GM21529 (cell line): ENCODE results near the gene PTPRE.
"Not testable (repeated sequence)": the region's sequence is repeated elsewhere in the genome, so short reads cannot be mapped to it uniquely, and the experiment has no call there.

ENCODE experiments used
- ATAC-seq: cut with Tn5 transposase; IDR thresholded peaks from one replicate; pipeline ENCODE4 v1.9.1; 2021; ENCODE audit not compliant: unreplicated experiment

Gene PTPRE

GRCh38 chr10:127977357-127978009, 70.6 kb downstream of the PTPRE start:
- ATAC-seq = no peak

- no peak for ATAC-seq
Observed at GRCh38 chr10:127978481-127978880, 71.6 kb downstream of the PTPRE start.

- no peak for ATAC-seq
Observed at GRCh38 chr10:127979045-127979444, 72.1 kb downstream of the PTPRE start.

DNA sequence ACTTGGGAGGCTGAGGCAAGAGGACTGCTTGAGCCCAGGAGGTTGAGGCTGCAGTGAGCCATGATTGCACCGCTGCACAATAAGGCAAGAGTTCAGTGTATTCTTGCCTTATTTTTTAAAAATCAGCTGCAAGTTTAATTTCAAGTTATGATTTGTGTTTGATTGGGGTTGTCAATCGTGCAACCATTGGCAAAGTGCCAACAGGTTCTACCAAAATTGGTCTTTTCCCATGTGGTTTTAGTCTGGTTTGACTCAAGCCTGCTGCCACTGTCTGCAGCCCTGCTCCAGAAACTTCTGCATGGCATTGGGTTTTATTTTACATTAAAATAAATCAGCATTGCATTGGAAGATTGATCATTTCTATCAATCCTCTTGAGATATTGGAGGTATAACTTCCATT, 72.7 kb downstream of the PTPRE start:
- ATAC-seq = no peak

DNA sequence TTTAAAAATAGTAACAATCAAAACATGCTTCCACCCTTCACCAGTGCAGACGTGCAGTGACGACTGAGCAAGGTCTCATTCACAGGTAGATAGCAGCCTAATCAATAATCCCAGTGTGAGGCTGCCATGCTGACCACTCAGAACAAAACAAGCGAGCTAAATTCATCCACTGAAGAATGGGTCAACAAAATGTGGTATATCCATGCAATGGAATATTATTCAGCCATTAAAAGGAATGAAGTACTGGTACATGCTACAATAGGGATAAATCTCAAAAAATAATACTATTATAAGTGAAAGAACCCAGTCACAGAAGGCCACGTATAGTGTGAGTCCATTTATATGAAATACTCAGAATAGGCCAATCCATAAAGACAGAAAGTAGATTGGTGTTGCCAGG, 74.0 kb downstream of the PTPRE start:
- no peak for ATAC-seq

GRCh38 chr10:127982601-127983000, 75.7 kb downstream of the PTPRE start:
- no peak for ATAC-seq

DNA sequence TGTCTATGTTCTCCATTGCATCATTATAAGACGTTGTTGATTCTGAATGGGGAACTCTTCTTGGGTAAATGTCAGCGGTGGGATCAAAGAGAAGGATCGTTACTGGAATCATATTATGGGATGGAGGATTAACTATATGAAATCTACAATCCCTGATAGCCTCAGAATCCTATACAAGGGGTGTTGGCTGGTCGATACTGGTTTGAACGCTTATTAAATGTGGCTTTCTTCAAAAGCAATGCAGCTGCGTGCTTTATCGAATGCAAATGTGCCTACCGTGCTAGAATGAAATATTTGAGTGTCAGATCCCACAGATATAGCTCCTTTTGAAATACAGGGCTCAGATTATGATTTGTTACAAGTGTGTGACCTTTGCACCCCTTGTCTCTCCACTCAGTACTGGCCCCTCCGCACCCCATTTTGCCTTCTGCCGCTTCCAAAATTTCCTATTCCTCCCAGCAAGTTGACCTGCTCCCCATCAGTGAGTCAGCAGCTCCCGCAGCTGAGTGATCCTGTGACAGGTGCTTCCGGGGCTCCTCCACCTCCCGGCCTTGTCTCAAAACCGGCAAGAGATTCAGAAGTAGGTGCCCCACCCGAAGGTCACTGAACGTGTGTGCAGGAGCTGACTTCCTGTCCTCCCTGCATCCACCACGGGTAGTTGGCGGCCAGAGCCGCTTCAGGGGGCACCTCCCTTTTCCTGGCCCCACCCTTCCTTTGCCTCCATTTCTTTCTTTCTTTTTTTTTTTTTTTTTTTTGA, 76.6 kb downstream of the PTPRE start:
- no peak for ATAC-seq

DNA sequence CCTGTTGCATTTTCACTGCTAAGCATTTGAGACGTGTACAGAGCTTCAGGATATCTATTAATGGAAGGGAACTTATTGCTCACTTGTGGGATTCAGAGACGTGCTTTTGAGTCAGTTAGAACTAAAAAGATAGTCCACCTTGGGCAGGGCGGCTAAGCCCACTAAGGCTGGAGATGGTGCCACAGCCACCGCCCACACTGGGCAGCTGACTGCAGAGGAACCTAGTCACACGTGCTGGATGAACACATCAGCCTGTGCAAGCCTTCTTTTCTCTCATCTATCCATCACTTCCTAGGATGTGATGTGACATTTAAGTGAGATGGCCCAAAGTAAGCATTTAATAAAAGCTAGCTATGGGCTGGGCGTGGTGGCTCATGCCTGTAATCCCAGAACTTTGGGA, 78.0 kb downstream of the PTPRE start:
- no peak for ATAC-seq

DNA sequence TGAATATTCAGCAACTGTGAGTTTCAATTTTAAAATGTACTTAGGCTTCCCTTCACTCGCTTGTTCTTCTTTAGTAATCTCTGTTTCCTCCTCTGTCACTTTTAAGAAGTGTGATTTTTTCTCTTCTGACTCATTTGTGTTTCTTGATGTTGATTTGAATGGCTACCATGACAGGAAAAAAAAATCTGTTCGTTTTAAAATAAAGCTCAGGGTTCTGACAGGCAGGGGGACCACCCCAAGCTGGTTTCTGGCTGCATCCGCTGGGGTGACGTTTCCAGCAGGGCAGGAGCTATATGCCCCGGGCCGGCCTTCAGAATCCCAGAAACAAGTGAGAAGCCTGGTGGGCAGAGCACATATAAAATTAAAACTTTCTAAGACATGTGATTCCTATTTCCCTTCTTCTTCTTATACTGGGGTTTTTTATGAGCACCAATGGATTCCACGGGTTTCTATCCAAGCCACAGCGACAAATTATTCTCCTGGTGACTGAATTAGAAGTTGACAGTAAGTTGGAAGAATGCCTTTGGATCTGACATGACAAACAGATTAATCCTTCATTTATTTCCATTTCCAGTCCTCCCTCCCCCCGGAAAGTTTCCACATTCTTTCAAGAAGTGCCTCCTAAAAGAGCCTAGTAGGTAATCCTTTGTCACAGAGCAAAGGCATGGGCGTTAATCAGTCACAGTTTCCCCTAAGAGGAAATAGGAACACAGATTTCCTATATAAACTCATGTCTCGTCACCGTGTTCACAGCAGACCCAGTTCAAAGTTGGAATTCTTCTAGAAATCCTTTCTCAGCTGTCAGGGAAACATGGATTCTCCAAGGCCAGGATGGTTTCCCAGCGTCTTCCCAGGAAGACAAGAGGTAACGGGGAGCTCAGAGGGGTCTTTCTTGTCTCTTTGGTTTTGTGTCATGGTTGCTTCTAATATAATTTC, 79.9 kb downstream of the PTPRE start:
- ATAC-seq = no peak

GRCh38 chr10:127987467-127988380, 80.8 kb downstream of the PTPRE start:
- no peak for ATAC-seq

DNA sequence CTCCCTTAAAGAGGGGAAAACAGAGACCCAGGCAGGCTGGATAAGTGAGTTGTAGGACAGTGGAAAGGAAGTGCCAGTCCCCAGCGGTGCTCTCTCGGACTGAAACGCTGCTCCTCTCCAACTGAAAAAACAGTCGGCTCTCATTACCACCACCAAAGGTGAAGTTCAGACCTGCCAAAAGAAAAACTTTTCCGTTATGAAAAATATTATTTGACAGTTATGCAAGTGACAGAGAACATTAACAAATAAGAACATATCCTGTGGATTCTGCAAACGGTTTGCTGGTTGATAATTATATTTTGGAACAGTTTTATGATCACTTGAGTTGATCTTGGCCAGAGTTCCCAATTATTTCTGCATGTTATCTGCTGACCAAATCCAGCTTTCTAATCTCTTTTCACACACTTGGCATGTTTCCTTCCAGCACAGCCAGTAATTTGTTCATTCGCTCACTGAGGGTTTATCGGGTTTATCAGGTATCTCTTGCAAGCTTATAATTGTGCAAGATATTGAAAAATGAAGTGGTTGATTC, 82.6 kb downstream of the PTPRE start:
- no peak for ATAC-seq

GRCh38 chr10:127990132-127990788, 83.4 kb downstream of the PTPRE start:
- not testable (repeated sequence) for ATAC-seq

GRCh38 chr10:127990846-127991542, 84.1 kb downstream of the PTPRE start:
- no peak for ATAC-seq

GRCh38 chr10:127991543-127992255, 84.8 kb downstream of the PTPRE start:
- no peak for ATAC-seq

GRCh38 chr10:127992376-127992775, 85.5 kb downstream of the PTPRE start:
- ATAC-seq = no peak

DNA sequence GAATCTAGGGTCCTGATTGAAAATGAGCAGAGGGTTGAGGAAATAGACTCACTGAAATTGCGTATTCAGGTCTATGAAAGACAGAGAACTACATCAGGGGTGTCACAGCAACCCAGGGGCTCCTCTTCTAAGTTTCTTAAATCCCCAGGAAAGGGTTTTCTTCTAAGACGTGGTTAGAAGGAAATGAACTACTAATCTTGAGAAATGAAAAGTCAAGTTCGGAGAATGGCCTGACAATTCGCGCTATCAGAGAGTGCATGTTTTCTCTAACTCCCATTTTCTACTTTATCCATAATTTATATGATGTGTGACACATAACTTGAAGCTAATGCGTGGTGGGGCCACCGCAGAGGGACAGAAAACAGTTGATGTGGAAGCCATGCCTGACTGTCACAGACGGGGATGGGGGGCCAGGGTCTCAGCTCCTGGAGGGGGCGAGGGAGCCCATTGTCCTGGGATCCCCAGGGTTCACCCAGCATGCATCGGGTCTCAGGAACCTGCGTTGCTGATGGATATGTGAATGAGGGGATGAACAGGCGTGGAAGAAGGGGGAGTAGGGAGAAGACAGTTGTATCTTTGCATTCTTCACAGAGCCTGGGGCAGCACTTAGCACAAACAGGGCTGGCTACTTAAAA, 86.3 kb downstream of the PTPRE start:
- no peak for ATAC-seq

DNA sequence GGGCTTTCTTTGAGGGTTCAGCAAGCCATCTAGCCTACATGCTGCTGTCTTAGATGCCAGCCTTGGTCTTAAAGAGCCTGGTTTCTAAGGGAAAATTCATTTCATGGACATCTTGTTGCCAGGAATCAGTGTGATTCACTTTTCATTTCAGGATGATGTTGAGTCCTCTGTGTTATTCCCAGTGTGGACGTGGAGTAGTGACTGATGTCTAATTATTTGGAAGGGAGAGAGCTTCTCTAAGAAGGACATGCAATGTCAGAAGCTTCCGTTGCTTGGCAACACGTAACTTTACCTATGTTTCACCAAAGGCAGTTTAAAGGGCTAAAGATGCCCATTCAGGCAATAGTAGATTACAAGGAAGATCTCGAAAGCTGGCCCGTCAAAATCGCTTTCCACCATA, 89.0 kb downstream of the PTPRE start:
- ATAC-seq = no peak

GRCh38 chr10:127996586-127996985, 89.7 kb downstream of the PTPRE start:
- no peak for ATAC-seq
